SIG-M5 treated with dmso at 0.1 percent for 504 hours (cell line): ENCODE data around the gene MOGAT1.

Source experiments
- DNase-seq: peaks from one replicate; lab custom pipeline; 2025; ENCODE audit not compliant: unreplicated experiment; lab: John Stamatoyannopoulos, UW

MOGAT1 gene, protein sequence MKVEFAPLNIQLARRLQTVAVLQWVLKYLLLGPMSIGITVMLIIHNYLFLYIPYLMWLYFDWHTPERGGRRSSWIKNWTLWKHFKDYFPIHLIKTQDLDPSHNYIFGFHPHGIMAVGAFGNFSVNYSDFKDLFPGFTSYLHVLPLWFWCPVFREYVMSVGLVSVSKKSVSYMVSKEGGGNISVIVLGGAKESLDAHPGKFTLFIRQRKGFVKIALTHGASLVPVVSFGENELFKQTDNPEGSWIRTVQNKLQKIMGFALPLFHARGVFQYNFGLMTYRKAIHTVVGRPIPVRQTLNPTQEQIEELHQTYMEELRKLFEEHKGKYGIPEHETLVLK

DNA sequence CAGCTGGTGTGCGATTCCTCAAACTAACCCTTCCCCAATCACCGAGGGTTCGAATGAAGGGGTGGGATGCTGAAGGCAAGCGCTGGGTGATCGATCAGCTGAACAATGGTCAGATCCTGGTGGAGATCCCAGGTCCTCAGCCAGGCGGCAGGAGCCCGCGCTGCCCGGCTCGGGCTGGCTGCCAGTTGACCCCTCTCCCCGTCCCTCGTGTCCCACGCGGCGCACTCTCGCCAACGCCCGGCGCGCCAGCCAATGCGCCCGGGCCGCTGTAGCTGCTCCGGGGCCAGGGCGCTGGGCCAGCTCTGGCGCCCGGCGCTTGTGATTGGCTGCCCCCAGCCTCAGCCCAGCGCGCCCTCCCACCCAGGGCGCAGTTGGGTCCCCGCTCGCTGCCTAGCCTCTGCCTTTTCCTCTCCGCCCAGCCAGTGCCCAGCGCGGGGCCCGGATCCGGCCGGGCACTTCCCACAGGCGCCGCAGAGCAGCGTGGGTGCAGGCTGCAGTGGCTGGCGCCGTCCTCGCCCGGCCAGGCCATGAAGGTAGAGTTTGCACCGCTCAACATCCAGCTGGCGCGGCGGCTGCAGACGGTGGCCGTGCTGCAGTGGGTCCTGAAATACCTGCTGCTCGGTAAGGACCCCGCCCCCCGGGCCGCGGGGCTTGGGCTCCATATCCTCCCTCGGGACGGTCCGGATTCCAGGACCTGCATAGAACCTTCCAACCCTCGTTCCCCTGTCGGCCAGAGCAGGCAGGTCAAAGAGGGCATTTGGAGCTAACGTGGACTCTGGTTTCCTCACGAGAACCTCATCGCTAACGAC is at the start of gene MOGAT1:
Gene MOGAT1, plus strand, starts transcription at position 400 of the 809 bp plus-strand sequence. Its CDS starts 128 bp downstream, at position 528.
- no peak for DNase-seq

DNA sequence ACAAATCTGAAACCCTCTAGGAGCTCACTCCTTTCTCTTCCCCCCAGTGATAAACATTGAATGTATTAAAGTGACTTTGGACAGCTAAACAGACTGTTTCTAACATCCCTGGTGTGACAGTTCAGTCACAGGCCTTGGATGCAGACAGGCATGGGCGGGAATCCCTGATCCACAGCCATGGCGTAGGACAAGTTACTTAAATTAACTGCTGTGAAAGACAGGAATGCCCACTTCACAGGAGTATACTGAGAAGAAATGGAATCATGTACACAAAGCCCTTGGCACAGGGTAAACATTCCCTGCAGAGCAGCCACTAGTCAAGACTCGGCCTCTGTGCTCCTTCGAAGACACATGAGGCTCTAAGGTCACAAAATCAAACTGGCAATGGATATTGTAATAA is 49.6 kb upstream of the MOGAT1 start:
- no peak for DNase-seq

DNA sequence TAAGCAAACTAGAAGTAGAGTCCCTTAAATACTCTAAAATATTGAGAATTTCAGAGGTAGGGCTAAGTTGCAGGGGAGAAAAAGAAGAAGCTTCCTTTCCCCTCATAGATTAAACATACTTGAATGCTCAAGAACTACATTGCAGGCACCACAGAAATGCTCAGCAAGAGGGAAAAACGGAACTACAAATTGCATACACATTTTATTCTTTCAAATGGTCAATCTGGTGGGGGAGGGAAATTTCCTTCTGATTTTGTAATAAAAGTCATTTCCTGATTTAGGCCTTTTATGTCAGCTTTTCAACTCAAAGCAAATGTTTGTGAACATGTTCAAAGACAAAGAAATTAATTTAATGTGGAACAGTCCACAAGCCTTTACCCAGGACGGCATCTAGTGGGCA is 48.5 kb upstream of the MOGAT1 start:
- peak; percentile 74 for DNase-seq

DNA sequence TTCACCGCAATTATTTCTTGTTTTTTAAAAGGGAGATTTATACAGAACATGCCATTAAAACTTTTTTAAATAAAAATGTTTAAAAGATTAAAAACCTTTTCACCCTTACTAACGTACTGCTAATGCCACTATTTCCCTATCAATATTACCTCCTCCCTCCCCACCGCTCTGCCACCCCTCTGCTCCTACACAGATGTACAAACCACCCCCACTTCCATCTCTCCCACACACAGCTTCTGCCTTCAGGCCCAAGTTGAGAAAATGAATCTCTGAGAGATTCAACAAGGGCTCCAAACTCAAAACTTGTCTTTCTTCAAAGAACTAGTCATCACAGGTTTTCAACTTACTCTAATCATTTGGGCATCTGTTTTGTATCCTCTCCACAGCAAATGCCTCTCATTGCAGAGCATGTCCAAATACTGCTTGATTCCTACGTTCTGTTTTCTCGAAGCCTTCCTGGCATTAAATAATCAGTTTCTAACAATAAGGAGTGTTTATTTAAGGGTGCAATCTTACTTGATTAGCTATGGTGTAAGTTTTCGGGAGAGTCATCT is 47.6 kb upstream of the MOGAT1 start:
- DNase-seq: no peak

DNA sequence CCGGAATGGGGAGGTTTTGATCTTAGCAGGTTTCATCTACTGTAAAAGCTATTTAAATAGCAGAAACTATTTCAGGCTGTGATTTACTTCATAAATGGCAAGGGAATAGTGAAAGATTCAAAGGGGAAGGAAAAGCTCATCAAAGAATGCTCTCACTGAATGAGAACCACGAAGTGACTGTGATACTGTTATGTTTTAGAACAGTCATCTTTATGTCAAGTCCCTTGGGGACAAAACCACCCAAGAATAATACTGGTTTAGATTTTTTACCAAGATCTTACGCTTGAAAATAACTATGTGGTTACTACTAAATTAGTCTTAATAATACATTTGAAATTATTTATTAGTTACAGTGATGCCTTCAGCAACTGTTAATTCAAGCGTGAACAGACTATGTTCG is 43.7 kb upstream of the MOGAT1 start:
- no peak for DNase-seq

DNA sequence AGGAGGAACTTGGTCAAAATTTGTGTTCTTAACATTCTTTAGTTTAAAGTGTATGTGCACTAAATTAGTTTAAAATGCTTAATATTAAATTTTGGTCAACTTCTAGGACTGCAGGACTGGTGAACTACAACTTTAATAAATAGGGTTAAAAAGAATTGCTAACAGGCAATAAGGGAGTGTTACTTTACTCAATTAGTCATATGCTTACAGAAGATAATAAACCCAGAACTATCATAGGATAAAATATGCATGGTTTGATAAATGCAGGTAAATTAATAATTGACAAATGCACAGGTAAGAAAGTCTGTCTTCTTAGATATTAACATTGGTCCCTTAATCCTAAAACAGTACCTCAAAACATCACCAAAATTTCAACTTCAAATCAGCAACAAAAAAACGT is 36.2 kb upstream of the MOGAT1 start:
- no peak for DNase-seq

DNA sequence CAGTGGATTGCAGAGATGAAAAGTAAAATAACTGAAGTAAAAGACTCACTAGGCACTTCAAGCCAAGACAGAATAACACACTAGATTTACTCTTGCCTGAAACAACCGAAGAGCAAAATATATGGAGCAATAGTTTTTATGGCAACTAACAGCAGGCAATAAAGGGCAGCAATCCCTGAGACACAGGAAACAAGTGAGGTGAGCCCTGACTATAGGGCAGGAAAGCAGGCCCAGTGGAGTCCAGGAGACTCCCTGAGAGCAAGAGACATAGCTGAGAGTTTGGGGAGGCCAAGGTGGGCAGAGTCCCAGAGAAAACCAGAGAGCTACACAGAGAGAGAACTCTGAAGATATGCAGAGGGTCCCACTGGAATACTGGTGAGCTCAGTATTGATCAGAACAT is 34.4 kb upstream of the MOGAT1 start:
- DNase-seq: no peak

DNA sequence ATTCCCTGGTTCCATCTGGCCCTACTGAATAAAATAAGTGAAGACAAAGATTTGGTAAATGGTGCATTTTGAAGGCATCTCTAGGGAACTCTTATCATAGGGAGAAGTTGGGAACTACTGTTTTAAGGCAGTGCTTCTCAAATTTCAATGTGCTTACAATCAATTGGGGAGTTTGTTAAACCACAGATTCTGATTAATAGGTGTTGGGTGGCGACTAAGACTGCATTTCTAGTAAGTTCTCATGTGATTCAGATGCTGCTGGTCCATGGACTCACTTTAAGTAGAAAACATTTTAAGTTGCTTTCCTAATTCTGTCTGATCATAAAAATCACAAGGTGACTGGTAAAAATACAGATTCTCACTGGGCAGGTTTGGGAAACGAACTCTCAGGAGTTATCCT is 30.1 kb upstream of the MOGAT1 start:
- no peak for DNase-seq

DNA sequence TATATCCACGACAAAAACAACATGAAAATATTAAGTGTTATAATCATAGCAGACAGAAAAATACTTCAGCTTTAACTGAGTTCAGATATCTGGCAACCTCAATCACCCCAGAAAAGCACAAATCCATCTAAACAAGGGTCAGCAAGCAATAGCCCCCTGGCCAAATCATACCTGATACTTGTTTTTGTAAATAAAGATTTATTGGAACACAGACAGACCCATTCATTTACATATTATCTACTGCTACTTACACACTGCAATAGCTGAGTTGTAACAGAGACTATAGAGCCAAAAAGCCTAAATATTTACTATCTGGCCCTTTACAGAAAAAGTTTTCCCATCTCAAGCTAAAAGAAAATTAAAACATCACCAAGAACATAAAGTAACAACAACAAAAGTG is 28.3 kb upstream of the MOGAT1 start:
- DNase-seq: no peak

DNA sequence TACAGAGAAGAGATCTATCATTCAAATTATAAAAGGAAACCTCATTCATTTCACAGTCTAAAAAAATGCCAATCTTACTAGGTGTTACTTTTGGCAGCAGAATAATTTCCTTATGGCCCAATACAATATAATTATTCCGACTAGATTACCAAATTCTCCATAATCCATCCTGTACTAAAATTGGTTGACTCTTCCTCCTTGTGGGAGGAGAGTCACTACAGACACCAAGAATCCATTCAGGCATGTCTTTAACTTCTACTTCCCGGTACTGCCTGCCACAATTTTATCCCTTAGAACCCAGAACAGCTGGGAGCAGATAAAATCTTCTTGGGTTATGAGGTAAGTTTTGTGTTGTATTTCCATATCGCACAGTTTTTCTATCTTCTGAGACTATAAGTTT is 25.4 kb upstream of the MOGAT1 start:
- DNase-seq: no peak

DNA sequence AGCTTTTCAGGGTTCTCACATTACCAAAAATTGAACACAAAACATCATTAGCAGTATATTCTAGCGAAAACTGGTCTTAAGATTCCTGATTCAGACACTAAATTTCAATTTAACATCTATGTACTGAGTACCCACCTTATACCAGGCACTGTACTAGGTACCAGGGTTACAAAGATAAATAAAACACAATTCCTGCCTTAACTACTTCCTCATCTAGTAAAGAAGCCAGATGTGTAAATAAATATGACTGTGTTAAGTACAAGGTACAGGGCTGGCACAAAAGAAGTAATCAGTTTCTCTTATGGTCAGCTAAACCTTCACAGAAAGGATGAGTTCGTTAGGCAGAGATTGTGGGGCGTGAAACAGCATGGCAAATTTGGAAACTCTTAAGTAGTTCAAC is 21.7 kb upstream of the MOGAT1 start:
- DNase-seq: no peak

DNA sequence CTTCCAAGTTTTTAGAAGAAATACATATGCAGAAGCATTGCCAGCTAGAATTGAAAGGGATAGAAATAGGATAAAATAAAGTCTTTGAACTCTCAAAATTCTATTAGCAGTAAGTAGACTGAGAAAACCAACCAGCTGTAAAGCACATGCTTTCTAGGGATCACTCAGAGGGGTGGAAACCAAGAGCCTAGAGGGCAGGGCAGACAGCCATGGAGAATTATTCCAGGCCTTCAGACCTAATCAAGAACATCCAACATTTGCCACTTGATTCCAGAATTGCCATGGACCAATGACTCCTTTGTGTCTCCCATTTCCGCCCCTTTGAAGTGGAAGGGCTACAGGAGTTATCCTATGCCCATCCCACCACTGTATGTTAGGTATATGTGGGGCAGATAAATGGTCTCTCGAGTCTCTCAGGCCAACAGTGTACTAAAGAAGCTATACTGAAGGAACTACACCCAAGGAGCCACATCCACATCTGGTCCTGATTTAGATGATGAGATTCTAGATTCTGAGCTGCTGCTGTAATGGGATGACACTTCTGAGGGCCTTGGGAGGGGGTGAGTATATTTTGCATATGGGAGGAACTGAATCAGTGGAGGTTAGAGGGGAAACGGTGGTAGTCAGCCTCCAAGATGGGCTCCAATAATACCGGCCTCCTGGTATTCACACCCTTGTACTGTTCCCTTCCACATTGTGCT is 19.6 kb upstream of the MOGAT1 start:
- no peak for DNase-seq

DNA sequence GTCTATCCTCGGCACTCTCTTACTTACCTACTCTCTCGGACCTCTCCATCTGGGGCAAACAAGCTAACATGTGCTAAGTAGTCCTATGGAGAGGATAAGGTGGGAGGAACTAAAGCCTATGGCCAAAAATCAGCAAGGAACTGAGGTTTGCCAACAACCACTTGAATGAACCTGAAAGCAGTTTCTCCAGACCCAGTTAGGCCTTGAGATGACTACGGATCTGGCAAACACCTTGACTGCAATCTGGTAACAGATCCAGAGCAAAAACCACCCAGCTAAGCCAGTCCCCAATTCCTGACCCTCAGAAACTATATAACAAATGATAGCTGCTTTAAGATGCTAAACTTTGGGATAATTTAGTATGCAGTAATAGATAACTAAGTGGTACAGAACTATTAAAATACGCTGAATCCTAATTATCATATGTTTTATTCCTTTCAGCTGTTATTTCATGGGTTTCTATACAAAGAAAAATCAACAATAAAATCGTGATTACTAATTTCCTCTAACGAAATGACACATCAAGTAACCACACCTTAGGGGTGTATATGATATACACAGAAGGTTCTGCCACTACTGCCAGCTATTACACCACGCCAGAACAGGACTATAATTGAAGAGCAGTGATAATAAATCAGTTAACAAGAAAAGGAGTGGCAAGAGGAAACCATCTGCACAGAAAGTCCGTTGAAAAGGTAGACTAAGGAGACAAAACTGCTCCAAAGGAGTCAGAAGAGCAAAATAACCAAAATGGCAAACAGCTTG is 18.8 kb upstream of the MOGAT1 start:
- DNase-seq: no peak

DNA sequence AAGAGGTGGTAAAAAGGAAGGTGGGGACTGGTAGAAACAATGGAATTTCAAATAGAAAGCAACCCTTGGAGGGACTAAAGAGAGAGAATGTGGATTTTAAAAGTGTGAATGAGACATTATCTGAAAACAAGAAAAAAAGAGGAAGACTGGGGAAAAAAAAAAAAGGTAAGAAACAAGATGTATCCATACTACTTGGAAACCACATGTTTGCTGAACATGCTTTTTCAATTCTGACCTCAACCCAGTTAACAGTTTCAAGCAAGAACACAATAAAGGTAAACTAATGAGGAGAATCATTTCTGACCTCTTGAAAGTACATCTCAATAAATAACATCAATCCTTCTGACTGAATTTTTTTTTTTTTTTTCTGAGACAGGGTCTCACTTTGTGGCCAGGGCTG is 18.2 kb upstream of the MOGAT1 start:
- no peak for DNase-seq

DNA sequence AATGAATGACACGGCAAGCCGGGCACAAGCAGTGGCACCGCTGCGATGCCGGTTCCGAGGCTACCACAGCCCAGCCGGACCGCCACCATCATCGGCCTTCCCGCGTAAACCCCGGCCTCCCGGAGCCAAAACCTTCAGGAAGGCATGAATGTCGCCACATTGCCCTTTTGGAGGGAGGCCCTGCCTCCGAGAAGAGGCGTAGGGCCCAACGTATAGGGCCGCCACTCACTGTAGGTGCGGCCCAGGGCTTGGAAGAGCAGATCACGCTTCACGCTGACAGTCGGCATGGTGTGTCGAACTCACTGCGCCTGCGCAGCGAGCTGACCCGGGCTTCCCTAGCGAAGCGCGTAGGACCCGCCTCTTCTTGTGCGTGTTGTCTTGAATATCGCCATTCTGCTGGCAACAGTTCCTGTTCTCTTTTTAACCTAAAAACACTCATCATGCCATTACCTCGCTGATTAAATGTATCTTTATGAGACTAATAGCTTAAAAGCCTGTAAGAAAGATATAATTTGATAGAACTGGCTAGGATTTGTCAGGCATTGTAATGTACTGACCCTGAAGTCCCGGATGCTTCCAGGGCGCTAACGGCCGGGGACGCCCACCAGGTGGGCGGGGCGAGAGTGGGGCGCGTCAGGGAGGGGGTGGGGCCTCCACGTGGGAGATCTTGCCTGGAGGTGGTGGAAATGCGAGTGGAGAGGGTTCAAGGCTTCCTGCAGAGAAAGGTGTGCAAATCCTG is 15.5 kb upstream of the MOGAT1 start, which contains the start of gene FARSB:
Gene FARSB, minus strand, starts transcription at position 306 of the 739 bp plus-strand sequence. Its CDS starts 19 bp downstream, at position 287.
- DNase-seq: peak; percentile 95

DNA sequence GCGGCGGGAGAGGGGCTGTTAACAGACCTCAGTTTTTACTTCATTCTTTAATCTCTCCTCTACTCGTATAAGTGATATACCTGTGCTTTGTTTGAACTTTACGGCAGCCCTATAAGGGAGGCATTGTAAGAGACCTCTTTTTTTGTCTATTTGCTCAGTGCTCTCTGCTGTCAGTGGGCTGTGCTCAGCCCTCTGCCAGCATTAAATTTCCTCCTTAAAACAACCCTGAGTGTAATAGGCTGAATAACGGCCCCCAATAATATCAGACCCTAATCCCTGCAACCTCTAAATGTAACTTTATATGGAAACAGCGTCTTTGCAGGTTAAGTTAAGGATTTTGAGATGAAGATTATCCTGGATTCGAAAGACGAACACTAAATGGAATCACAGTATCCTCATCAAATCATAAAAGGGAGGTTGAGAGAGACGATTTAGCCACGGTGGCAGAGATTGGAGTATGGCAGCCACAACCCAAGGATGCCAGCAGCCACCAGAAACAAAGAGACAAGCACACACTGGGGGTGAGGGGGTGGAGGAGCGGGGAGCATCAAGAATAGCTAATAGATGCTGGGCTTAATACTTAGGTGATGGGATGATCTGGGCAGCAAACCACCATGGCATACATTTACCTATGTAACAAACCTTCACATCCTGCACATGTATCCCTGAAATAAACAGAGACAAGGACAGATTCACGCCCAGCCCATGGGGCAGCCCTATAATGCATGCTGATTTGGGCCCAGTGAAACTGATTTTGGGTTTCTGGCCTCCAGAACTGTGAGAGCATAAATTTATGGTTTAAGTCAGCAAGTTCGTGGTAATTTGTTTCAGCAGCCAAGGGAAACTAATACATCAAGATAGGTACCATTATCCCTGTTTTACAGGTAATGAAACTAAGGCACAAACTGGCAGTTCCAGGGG is 14.7 kb upstream of the MOGAT1 start:
- DNase-seq: no peak

DNA sequence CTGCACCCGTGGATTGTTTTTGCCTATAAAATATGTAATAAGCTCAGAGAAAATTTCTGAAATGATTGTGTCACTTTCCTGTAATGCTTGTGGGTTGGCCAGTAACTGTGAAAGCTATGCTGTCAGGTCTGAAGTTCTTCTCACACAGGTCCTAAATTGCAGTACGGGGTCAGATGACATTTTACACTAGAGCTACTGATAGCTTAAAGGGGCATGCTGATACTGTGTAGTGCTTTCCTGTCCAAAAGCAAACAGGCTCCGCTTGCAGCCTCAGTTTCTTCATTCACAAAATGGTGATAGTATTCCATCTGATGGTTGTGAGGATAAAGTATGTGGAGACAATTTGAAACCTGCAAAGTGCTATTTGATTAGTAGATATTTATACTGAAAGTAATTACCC is 8.0 kb upstream of the MOGAT1 start:
- DNase-seq: no peak

DNA sequence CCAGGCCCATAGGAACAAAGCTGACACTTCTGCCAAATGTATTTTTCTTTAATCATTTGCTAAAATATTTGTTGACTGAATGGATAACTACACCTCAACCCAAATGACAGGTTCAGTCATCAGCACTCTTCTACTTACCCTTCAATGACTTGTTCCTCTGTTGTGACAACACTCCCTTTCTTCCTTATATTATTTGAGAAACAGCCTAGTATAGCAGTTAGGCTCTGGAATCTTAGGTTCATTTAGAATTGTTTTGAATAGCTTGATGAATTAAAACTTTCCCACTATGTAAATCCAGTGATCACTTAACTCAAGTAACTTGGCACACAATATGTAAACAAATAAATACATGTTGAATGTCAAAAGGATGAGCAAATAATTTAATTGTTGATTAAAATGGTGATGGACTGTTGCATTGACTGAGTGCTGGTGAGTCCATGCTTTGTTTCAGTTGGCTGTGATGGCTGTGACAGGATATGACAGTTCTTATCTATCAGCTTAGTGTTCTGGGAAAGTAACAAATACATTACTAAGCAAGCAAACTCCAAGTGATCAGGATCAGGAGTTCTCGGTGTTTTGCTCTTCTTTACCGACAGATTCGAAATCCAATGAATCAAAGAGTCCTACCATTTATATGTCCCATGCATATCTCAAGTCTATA is 2.8 kb upstream of the MOGAT1 start:
- no peak for DNase-seq
